ENCODE measurements around the gene ATG16L1. TPM values are rescaled to one million over a fixed set of nuclear protein-coding genes. Genes with fewer than 3 reads are reported as not detected.

Gene ATG16L1
- total and polyA plus RNA-seq, 9 of the 15 experiments (the other 6 are each of a cell fraction or from before 2014, with no cell fraction given): 6.4 to 21.3 (median 17.2) TPM

GRCh38 chr2:233261819-233262555 is 10.5 kb downstream of the ATG16L1 start:
- 84% methylated on average over 7 of the region's 9 CpGs for WGBS (ENCODE audit: insufficient coverage, low coverage, missing lambda C conversion rate)
- Histone ChIP-seq H3K9ac (ENCODE audit: insufficient read depth in 1 of 2, low read depth in 2 of 2, low read length in 2 of 2) (peak overlapping the region in 1 of 2 experiments; percentile 58; a peak in 2 of 4 replicates), H3K9me3 (replicated peaks; ENCODE audit: control insufficient read depth, insufficient read depth, low read depth, low read length) (no peaks in the 10 kb centered on the region), H3K36me3 (ENCODE audit: control insufficient read depth, insufficient read depth, low read length) (peaks cover 92% of the 10 kb centered on the region; the same call in 2 of the 3 replicates), H3K79me2 (ENCODE audit: control insufficient read depth, insufficient read depth, low read length) (peaks cover 4% of the 10 kb centered on the region; the same call in 2 of the 3 replicates), H3K27me3 (ENCODE audit: control insufficient read depth in 2 of 2, insufficient read depth in 2 of 2, low read length in 2 of 2) (no peaks in the 10 kb centered on the region), H3K4me2 (ENCODE audit: insufficient read depth, low read length) (no peak overlapping the region), H3K4me1 (replicated peaks in 1 of 2; ENCODE audit: control insufficient read depth in 2 of 2, insufficient read depth in 2 of 2, low read length in 2 of 2) (no peaks in the 10 kb centered on the region), H3K27ac (ENCODE audit: extremely low read depth, low read depth, low read length) (no peak overlapping the region), H4K20me1 (replicated peaks; ENCODE audit: control insufficient read depth, insufficient read depth, low read length) (peaks cover 5% of the 10 kb centered on the region; the same call in 1 of the 2 replicates), H3K9me1 (ENCODE audit: control insufficient read depth, insufficient read depth, low read length) (no peaks in the 10 kb centered on the region), H3K4me3 (no peak overlapping the region), H2AFZ (ENCODE audit: low read depth, low read length) (no peak overlapping the region)
- FAIRE-seq (no peak), ATAC-seq (no peak), DNase-seq (ENCODE audit: extremely low read depth in 1 of 4, low spot score in 3 of 4) (no peak)
- intact Hi-C loops (cut with micrococcal nuclease) (loop anchor here (10.0 kb wide), 1 partner anchor 183 kb away; no protein-coding TSS in a partner anchor), in situ Hi-C loops (cut with MboI) (loop anchor here (10.0 to 25.0 kb wide), 2 partner anchors 407 to 650 kb away; no protein-coding TSS in a partner anchor)
- POLR2A ChIA-PET: no interaction called here
- CTCF ChIA-PET (ENCODE audit: low intra/inter-chr PET ratio): no interaction called here
- no TSS peak for BruUV-seq (replicated peaks)
- TF ChIP-seq, protein P1, sequence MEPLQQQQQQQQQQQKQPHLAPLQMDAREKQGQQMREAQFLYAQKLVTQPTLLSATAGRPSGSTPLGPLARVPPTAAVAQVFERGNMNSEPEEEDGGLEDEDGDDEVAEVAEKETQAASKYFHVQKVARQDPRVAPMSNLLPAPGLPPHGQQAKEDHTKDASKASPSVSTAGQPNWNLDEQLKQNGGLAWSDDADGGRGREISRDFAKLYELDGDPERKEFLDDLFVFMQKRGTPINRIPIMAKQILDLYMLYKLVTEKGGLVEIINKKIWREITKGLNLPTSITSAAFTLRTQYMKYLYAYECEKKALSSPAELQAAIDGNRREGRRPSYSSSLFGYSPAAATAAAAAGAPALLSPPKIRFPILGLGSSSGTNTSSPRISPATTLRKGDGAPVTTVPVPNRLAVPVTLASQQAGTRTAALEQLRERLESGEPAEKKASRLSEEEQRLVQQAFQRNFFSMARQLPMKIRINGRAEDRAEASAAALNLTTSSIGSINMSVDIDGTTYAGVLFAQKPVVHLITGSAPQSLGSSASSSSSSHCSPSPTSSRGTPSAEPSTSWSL (CRISPR knock-in tag; IDR thresholded peaks at IDR 0.05; ENCODE audit: borderline replicate concordance): no peak
- TF ChIP-seq CBX5 (IDR thresholded peaks at IDR 0.05; ENCODE audit: borderline replicate concordance, low read depth): no peak
- no peak for TF ChIP-seq HDAC2 (IDR thresholded peaks at IDR 0.05)
- TF ChIP-seq TEAD4 (IDR thresholded peaks at IDR 0.05; ENCODE audit: low read length): no peak
- TF ChIP-seq TEAD4 (CRISPR knock-in tag; IDR thresholded peaks at IDR 0.05; ENCODE audit: borderline replicate concordance): no peak
- TF ChIP-seq TSHZ1 (CRISPR knock-in tag; IDR thresholded peaks at IDR 0.05): no peak
- TF ChIP-seq PRMT5 (CRISPR knock-in tag; IDR thresholded peaks at IDR 0.05): no peak
- TF ChIP-seq ZBTB1 (CRISPR knock-in tag; IDR thresholded peaks at IDR 0.05; ENCODE audit: borderline replicate concordance, low read depth): no peak
- TF ChIP-seq ZNF12 (CRISPR knock-in tag; IDR thresholded peaks at IDR 0.05): no peak
- TF ChIP-seq MAZ (CRISPR knock-in tag; conservative IDR thresholded peaks at IDR 0.05 in 1 of 2, IDR thresholded peaks at IDR 0.05 in 1 of 2): no peak

Measured in K562 (cell line).